Peyer's patch (tissue), 4 donors: ENCODE data around the gene ITSN1. TPM values are rescaled to one million over a fixed set of nuclear protein-coding genes. Genes with fewer than 3 reads are reported as not detected.
"Not testable (repeated sequence)": the region's sequence is repeated elsewhere in the genome, so short reads cannot be mapped to it uniquely, and the experiment has no call there.

Experiments used
- DNase-seq, 3 donors: peaks; one replicate each; pipeline ENCODE4 v3.0.0-alpha.2; 2017 to 2019
- H3K27ac ChIP-seq, 4 donors: fragments of 200-600 bp; sonication (generic); one replicate each; pipeline ENCODE4 v1.5.1; 2016 to 2019
- H3K27me3 ChIP-seq, 2 donors: fragments of 200-600 bp; sonication (generic); one replicate each; pipeline ENCODE4 v1.5.1; 2019
- H3K36me3 ChIP-seq, 3 donors: fragments of 200-600 bp; sonication (generic); one replicate each; pipeline ENCODE4 v1.5.1; 2016 to 2019
- H3K4me1 ChIP-seq, 4 donors: fragments of 200-600 bp; sonication (generic); one replicate each; pipeline ENCODE4 v1.5.1; 2016 to 2019
- H3K4me3 ChIP-seq, 4 donors: fragments of 200-600 bp; sonication (generic); 1 replicate in 3 of 4; 2 replicates in 1 of 4; pipeline ENCODE4 v1.5.1; 2016 to 2019; ENCODE audit warnings: mild to moderate bottlenecking in 1 of 4
- H3K9me3 ChIP-seq, 4 donors: fragments of 200-600 bp; sonication (generic); one replicate each; pipeline ENCODE4 v1.5.1; 2016 to 2019; ENCODE audit warnings: mild to moderate bottlenecking in 1 of 4
- CTCF ChIP-seq, 6 experiments: fragments of 450-650 bp in 4 of 6; fragments of 200-600 bp in 2 of 6; sonication (generic) in 1 of 6; IDR thresholded peaks; one replicate each; pipeline ENCODE4 v1.5.1; 2017 to 2019; ENCODE audit warnings: antibody characterized with exemption in 6 of 6, mild to moderate bottlenecking in 3 of 6, moderate library complexity in 1 of 6
- POLR2A ChIP-seq, 2 donors: fragments of 450-650 bp; IDR thresholded peaks; one replicate each; pipeline ENCODE4 v1.5.1; 2017; ENCODE audit warnings: antibody characterized with exemption in 2 of 2, mild to moderate bottlenecking in 2 of 2, moderate library complexity in 2 of 2
- total RNA-seq, 4 donors: library from RNA; depleted of rRNA; stranded (reverse); fragments of >200 nt; gene quantifications; one replicate each; pipeline ENCODE4 v1.1.0, GENCODE V29; 2016

ITSN1 gene
- total RNA-seq: 10 to 100 TPM; 41.0 to 56.9 (median 49.5) TPM

- H3K9me3 ChIP-seq: no peaks in the 10 kb centered on the region
- TF ChIP-seq CTCF (IDR thresholded peaks at IDR 0.05) (no peak), POLR2A (IDR thresholded peaks at IDR 0.05) (peak; percentile 91 to 94)
- peak; percentile 100 for DNase-seq
- H3K27me3 ChIP-seq: no peaks in the 10 kb centered on the region
- H3K4me3 ChIP-seq: peak within 1 kb of the TSS; percentile 84 to 99 (median 92)
- H3K4me1 ChIP-seq: peaks cover 0 to 45% (median 6%) of the 10 kb centered on the region in 4 donors
- peak within 1 kb of the TSS; percentile 80 to 94 (median 85) for H3K27ac ChIP-seq
- no peaks in the 10 kb centered on the region for H3K36me3 ChIP-seq
These were observed at the start of gene ITSN1 for GRCh38 chr21:33642027-33642895. TSS of gene ITSN1 (plus strand) at chr21:33642501. CDS start at chr21:33718829, 76,328 bp downstream.

GRCh38 chr21:33598051-33598450 lies 44.2 kb upstream of the ITSN1 start:
- DNase-seq: no peak
- Histone ChIP-seq H3K27me3 (no peaks in the 10 kb centered on the region), H3K27ac (no peak overlapping the region), H3K36me3 (peaks cover 0 to 61% (median 0%) of the 10 kb centered on the region in 3 donors), H3K4me1 (no peaks in the 10 kb centered on the region), H3K9me3 (no peaks in the 10 kb centered on the region), H3K4me3 (no peak overlapping the region)
- TF ChIP-seq POLR2A (IDR thresholded peaks at IDR 0.05): no peak
- no peak for TF ChIP-seq CTCF (IDR thresholded peaks at IDR 0.05)

GRCh38 chr21:33608559-33608958 lies 33.7 kb upstream of the ITSN1 start:
- Histone ChIP-seq H3K4me3 (no peak overlapping the region), H3K9me3 (no peaks in the 10 kb centered on the region), H3K27me3 (no peaks in the 10 kb centered on the region), H3K27ac (no peak overlapping the region), H3K36me3 (peaks cover 0 to 31% (median 0%) of the 10 kb centered on the region in 3 donors), H3K4me1 (no peaks in the 10 kb centered on the region)
- DNase-seq: no peak
- TF ChIP-seq CTCF (IDR thresholded peaks at IDR 0.05): no peak
- no peak for TF ChIP-seq POLR2A (IDR thresholded peaks at IDR 0.05)

GRCh38 chr21:33611006-33611744 lies 31.1 kb upstream of the ITSN1 start:
- DNase-seq: no peak
- H3K9me3 ChIP-seq: no peaks in the 10 kb centered on the region
- no peaks in the 10 kb centered on the region for H3K4me1 ChIP-seq
- H3K36me3 ChIP-seq: peaks cover 0 to 42% (median 0%) of the 10 kb centered on the region in 3 donors
- no peak overlapping the region for H3K27ac ChIP-seq
- no peak for TF ChIP-seq CTCF (IDR thresholded peaks at IDR 0.05)
- no peak for TF ChIP-seq POLR2A (IDR thresholded peaks at IDR 0.05)
- no peaks in the 10 kb centered on the region for H3K27me3 ChIP-seq
- no peak overlapping the region for H3K4me3 ChIP-seq

GRCh38 chr21:33617565-33617964 lies 24.7 kb upstream of the ITSN1 start:
- H3K9me3 ChIP-seq, H3K27ac ChIP-seq, DNase-seq, H3K4me1 ChIP-seq, H3K27me3 ChIP-seq, H3K4me3 ChIP-seq: not testable (repeated sequence)
- peaks cover 0 to 50% (median 0%) of the 10 kb centered on the region in 3 donors for H3K36me3 ChIP-seq

GRCh38 chr21:33618407-33618806 lies 23.9 kb upstream of the ITSN1 start:
- H3K9me3 ChIP-seq: no peaks in the 10 kb centered on the region
- no peak overlapping the region for H3K4me3 ChIP-seq
- TF ChIP-seq POLR2A (IDR thresholded peaks at IDR 0.05) (no peak), CTCF (IDR thresholded peaks at IDR 0.05) (no peak)
- H3K36me3 ChIP-seq: peaks cover 0 to 45% (median 0%) of the 10 kb centered on the region in 3 donors
- no peak overlapping the region for H3K27ac ChIP-seq
- H3K27me3 ChIP-seq: no peaks in the 10 kb centered on the region
- no peak for DNase-seq
- no peaks in the 10 kb centered on the region for H3K4me1 ChIP-seq
